GM04503 (cell line): ENCODE data around the gene ALPI.
"Not testable (repeated sequence)": the region's sequence is repeated elsewhere in the genome, so short reads cannot be mapped to it uniquely, and the experiment has no call there.

Source experiments
- DNase-seq: peaks from one replicate; pipeline ENCODE4 v3.0.0-alpha.2; 2012; ENCODE audit warnings: low read depth

Gene ALPI

DNA sequence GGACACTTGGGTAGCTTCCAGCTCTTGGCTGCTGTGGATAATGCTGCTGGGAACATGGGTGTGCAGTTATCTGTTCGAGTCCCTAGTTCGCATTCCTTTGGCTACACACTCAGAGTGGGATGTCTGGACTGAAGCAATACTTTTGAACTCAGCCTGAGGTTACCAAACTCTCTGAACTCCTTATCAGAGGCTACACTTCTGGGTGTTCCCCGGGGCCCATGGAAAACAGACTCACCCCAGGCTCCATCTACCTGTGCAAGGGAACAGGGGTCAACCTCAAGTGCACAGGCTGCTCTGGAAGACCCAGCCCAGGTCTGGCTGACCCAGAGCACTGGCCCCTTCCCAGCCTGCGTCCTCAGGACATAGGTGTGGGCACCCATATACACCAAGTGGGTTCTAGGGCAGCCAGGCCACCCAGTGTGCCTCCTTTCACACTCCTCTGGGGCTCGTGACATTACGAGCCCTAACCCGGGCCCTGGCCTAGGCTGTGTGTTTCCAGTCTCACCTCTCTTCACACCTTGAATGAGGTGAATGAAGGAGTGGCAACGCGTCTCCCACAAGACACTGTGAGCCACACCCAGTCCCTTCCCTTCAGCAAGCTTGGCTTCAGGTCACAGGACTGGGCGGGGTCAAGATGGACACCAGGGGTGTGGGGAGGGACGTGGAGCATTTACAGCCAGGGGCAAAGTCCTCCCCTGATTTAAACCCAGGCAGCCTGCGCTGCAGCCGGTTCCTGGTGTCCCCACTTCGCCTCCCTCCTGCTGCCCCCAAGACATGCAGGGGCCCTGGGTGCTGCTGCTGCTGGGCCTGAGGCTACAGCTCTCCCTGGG, at the start of gene ALPI:
Gene ALPI (plus strand): TSS at position 728 of the 830 bp plus-strand sequence. CDS start 47 bp downstream, at position 775.
- no peak for DNase-seq

DNA sequence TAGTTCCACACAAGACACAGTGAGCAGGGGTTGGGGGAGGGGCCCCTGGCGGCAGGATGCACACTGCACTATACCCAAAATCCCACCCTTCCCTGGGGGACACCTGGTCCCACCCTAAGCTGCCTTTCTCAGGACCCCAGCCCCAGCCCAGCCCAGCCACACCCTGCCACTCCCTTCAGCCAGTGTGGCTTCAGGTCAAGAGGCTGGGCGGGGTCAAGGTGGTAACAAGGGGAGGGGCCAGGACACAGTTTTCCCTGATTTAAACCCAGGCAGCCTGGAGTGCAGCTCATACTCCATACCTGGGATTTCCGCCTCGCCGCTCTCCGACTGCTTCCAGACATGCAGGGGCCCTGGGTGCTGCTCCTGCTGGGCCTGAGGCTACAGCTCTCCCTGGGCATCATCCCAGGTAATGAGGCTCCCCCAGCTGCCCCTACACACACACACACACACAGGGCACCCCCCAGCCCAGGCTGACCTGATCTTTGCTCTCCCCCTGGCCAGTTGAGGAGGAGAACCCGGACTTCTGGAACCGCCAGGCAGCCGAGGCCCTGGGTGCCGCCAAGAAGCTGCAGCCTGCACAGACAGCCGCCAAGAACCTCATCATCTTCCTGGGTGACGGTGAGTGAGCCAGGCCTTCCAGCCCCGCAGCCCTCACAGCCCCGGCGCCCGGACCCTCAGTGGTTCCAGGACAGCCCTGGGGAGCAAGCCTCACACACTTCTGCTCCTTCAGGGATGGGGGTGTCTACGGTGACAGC, 49.2 kb upstream of the ALPI start, which contains the start of gene ALPG:
Gene ALPG (plus strand): TSS at position 289 of the 755 bp plus-strand sequence. CDS start 51 bp downstream, at position 340.
- DNase-seq = no peak

DNA sequence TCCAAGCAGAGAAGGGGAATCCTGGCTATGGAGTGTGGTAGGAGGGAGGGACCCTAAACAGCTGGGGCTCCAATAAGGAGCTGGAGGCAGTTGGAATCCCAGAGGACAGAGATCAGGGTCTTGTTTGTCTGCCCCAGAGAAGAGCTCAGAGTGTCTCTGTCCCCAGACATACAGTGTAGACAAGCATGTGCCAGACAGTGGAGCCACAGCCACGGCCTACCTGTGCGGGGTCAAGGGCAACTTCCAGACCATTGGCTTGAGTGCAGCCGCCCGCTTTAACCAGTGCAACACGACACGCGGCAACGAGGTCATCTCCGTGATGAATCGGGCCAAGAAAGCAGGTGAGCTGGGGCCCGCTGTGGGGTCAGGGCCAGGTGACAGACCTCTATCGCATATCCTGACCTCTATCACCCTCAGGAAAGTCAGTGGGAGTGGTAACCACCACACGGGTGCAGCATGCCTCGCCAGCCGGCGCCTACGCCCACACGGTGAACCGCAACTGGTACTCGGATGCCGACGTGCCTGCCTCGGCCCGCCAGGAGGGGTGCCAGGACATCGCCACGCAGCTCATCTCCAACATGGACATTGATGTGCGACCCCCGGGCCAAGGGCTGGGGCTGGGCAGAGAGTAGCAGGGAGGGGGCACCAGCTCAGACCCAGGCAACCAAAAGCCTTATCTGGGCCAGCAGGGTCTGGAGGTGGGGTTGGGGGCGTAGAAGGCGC, 48.4 kb upstream of the ALPI start:
- not testable (repeated sequence) for DNase-seq

DNA sequence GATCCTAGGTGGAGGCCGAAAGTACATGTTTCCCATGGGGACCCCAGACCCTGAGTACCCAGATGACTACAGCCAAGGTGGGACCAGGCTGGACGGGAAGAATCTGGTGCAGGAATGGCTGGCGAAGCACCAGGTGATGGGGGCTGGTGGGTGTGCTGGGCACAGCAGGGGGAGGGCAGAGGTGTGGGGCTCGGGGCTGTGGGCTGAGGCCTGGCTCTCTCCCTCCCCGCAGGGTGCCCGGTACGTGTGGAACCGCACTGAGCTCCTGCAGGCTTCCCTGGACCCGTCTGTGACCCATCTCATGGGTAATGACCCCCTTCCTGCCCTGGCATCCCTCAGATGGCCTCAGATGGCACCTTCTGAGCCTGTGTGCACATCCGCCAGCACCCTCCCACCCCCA, 47.7 kb upstream of the ALPI start:
- DNase-seq = not testable (repeated sequence)

DNA sequence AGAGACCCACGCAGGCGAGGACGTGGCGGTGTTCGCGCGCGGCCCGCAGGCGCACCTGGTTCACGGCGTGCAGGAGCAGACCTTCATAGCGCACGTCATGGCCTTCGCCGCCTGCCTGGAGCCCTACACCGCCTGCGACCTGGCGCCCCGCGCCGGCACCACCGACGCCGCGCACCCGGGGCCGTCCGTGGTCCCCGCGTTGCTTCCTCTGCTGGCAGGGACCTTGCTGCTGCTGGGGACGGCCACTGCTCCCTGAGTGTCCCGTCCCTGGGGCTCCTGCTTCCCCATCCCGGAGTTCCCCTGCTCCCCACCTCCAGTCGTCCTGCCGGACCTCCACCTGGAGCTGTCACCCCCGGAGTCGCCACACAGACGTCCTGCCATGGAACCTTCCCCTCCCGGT, 46.3 kb upstream of the ALPI start:
- DNase-seq = not testable (repeated sequence)

DNA sequence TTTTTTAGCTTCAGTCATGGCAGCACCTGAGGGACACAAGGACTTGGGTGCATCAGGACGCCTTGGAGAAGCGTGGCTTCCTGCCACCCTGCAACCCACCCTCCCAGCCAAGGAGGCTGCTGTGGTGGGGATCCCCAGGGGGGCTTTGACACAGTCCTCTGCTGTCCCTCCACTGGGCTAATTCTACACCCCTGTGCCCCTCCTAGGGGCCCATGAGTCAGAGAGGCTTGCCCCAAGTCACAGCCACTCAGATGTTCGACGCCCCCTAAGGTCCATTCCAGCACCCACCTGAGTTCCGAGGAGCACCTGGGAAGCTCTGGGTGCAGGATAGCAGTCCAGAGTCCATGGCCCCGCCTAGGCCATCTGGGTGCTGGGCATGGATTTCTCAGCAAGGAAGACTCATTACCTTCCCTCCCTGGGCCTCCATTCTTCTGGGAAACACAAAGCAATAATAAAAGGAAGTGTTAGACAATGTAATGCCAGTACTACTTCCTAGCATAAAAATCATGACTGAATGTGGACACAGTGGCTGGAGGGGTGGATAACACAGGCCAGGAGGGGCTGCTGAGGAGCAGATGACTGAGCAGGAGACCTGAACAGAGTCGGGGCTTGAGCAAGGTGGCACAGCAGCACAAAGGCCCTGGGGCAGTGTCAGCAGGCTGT, 45.6 kb upstream of the ALPI start:
- DNase-seq = no peak

DNA sequence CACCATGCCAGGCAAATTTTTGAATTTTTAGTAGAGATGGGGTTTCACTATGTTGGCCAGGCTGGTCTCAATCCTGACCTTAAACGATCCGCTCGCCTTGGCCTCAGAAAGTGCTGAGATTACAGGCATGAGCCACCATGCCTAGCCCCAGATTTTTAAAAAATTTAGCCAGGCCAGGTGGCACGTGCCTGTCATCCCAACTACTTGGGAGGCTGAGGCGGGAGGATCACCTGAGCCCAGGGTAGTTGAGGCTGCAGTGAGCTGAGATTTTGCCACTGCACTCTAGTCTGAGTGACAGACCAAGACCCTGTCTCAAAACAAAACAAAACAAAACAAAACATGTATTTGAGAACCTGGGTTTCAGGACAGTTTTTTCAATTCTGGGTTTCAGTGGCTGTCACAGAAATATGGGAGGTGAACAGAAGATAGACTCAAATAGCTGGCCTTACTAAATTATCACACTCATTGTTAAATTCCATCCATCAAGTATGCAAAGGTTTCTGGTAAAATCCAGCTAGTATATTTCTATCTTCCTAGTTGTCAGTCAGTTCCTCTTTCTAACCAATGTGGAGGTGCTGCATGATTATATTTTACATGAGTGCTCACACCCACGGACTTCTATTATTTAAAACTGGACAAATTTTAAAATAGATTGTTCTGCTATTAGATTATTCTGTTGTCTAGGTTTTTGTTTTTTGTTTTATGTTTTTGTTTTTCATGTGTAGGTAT, 43.9 kb upstream of the ALPI start:
- no peak for DNase-seq

DNA sequence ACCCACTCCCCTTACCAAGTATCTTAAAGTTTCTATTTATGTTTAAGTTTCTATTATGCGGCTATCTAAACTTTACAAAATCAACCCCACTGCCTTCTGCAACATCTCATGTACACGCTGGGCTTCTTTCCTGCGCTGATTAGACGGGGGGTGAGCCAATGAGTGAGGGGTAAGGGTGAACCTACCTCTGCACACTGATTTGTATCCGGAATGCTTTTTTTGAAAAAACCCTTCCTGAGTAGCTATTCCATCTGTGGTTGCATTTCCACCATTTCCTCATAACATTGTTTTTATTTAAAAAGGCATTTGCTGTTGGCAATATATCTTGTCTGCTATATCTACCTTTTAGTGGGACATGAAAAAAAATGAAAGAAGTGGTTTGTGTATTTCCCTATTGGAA, 43.0 kb upstream of the ALPI start:
- no peak for DNase-seq

DNA sequence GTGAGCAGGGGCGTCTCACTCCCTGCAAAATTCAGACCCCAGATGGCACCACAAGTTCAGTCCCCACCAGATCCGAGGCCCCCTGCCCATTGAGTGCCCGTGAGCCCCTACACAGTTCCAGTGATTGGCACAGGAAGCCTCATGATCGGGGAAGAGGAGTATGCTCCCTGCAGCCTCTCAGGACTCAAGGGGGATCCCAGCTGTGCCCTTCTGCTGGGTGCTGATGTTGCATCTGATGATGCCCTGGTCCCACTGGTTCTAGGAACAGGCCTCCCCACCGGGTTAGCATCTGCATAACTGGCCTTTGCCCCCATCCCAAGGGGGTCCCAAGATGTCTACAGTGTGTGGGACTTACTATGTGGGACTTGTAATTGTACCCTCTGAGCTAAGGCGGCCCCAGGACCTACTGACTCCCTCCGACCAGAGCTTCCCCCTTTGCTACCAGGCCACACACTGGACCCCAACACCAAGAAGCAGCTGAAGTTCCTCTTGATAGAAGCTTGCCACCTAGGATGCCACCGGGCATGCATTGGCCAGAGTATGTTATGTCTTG, 40.7 kb upstream of the ALPI start:
- DNase-seq = no peak

DNA sequence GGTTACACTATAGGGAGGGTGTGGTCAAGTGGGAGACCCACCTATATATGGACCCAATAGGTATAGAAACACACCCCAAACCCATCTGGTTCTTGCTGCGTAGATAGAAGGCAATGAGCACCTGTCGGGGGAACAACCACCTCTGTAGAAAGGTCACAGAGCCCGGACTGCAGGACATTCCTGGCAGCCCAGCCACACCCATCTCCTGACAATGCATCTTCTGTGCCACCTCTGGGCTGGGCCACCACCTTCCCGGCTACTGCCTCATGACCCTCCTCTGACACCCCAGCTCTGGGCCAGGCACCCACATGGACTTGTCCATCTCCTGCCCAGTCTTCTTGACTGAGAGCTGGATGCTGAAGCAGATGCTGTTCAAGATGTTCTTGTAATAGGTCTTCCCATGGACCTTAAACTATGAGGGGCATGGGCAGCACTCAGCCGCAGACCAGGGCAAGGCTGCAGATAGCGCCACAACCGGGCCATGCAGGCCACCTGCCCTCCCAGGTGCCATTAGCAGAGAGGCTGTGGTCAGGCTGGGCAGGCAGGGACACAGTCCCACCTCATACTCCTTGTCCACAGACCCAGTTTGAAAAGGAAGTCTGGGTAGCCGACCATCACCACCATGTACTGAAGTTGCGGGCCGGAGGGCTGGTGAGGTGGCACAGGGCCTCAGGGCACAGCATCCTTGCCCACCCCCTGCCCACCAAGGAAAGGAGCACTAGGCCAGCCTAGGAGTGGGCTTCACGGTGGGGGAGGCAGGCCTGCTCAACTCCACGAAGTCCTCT, 40.0 kb upstream of the ALPI start:
- no peak for DNase-seq

DNA sequence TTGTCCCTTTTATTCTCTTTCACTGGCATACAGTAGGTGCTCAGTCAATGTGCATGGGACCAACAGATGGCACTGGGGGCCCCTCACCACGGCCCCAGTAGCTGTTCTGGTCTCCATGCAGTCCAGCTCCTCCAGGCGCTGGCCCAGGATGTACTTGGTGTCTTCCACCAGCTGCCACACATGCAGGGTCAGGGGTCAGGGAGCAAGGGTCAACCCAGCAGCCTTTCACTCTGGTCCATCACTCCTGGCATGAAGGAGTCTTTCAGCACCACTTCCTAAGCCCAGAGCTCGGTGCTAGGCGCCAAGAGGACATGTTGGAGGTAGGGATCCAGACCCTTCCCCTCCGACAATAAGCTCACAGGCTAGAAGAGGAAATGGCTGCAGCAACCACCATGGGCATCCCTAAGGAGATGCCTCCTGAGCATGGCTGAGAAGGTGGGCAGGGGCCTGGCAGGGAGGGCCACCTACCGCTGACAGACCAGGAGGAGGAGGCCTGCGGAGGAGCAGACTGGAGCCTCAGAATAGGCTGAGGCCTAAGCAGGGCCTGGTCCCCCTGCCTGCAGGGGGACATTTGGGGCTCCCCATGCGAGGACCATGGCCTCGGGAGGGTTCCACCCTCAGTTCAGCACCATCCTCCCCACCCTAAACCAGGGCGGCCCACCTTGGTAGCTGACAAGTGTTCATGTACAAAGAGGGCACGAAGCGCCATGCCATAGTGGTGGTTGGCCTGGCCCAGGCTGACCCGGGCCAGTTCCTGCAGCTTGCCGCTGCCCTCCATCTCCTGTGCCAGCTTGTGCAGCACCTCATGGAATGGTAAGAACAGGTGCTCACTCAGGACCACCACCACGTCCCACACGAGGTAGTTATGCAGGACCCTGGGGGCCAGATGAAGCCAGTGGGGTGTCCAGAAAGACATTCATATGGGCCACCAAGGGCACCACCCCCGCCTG, 39.2 kb upstream of the ALPI start:
- DNase-seq = no peak

DNA sequence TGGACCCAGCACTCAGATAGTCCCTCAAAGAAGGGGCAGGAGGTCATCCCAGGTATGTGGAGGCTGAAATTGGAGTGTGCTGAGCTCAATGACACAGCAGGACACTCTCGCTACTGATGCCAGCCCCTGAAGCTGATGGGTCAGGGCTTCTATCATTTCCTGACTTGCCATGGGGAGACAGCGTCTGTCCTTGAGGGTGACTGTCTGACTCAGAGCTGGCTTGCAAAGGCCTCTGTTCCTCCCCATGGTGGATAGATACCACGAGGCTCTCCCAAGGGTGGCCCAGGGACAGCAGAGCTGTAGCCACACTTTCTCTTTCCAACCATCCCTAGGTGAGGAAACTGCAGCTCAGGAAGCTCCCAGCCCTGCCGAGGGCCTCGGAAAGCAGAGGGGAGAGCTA, 38.5 kb upstream of the ALPI start:
- no peak for DNase-seq

DNA sequence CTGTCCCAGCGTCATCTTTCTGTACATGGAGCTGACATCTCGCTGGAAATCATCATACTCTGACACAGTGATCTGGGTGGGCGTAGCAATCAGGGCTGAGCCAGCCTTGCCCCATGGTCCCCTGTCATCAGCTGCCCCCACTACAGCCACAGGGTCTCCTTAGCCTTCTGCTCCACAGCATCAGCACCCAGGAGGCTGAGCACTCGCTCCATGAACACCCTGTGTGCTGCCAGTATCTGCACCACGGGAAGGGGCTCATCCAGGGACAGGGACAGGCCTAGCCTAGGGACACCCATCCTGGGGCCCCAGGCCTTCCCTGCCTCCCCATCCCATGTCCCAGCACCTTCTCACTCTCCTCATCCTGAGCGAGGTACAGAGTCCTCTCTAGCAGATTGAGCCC, 37.9 kb upstream of the ALPI start:
- DNase-seq = no peak

DNA sequence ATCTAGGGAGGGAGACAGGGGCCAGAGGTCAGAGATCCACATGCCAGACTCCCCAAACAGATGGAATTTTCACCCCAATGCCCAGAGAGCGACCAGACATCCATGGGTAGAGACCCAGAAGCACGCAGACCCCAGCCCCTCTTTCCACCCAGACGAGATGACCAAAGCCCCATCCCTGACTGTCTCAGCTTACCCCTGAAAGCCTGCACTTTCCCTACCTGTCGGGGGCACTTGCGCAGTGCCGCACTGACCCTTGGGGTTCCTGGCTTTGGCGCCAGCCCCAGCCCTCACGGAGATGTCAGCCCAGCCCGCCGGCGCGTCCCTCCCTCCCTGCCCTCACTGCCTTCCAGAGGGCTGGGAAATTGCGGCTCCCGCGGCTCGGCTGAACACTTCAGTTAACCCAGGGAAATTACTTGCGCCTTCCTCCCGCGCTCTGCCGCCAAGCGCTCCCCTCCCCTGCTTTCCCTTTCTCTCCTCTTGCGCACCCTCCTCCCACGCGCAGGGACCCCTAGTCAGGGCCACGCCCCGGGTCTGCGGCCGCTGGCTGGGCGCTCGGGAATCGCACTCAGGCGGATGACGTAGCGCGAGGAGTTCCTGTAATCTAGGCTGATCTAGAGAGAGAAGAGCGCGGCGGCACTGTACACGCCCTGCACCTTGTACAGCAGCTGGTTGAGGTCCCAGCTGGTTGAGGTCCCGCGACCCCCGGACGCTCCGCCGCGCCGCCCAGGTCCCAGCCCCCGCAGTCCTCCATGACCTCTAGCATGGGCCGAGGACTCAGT, 37.3 kb upstream of the ALPI start:
- DNase-seq = no peak

DNA sequence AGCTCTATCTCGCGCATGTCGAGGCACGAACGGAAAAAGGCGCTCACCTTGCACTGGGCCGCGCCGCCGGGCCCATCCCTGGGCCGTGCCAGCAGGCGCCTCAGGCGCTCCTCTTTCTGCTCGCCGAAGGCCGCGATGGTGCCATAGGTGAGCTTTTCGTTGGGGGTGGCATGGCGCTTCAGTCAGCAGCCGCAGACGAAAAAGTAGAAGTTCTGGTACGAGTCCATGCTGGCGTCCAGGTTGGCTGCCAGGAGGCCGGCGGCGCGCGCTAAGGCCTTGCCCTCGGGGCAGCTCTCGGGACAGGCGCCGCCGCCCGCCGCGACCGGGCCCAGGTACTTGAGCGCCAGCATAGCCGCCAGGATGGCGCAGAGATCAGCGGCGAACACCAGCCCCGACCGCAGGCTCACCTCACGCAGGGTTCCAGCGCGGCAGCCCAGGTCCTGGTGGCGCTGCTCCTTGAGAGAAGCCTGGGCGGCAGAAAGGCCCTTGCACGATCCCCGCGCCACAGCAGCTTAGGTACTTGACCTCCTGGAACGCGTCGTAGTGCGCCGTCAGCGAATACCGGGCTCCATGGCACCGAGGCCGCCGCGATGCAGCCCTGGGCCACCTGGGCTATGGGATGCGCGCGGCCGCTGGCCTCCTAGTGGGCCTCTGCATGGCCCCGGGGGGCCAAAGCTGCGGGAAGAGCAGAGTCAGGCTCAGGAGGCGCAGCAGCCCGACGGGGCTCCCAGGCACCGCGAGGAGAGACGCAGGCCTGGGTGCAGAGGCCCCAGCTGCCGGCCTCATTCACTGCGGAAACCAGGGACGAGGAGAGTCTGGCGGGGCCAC, 36.5 kb upstream of the ALPI start:
- no peak for DNase-seq

DNA sequence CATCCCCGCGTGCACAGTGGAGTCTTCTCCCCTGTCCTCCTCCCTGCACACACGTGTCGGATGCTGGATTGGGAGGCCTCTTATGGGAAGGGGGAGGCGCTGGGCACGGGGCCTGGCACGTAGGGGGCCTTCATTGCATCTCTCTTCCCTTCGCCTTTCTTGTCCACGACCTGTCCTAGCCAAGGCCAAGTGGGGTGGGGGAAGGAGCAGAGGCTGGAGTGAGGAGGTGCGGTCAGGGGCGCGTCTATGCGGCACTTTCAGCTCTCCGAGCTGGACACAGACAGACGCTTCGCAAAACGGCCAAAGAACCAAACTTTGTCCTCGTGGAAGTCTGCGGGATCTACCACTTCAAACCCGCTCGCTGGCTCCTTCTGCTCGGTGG, 35.9 kb upstream of the ALPI start:
- DNase-seq = no peak

DNA sequence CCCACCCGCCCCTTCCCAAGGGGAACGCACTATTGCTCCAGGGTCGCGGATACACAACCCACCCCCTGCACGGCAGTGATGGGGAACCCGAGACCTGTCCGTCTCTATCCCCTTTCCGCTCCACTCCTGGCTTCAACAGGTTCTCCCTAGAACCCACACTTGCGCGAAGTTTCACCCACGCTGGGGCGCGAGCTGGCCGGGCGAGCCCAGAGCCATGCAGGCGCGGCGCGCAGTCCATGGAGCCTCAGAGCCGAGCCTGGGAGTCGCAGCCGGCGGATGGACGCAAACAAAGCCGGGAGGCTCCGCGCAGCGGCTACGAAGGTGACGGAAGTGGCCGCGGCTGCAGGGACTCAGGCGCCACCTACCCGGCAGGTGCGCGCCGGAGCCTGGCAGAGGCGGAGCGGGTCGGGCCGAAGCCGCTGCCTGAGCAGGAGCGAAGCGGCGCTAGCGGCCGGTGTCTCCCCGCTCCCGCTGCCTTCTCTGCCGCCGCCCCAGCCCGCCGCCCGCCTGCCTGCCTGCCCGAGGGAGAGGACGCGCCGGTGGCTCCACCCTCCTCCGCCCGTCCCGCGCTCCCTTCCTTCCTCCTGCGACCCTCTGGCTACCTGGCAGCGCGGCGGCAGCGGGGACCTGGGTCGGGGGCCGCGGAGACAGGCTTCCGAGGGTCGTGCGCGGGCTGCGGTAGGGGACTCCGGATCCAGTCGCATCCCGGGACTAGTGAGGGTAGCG, 35.3 kb upstream of the ALPI start:
- no peak for DNase-seq
